NB4 (cell line): Measurements from ENCODE around the gene LYRM7.

Experiments
- CTCF ChIP-seq: IDR thresholded peaks from one replicate; pipeline ENCODE4 v1.5.1; 2012; ENCODE audit warnings: low read depth, low read length
- POLR2A ChIP-seq: IDR thresholded peaks from 2 replicates; pipeline ENCODE4 v1.6.1; 2011; ENCODE audit warnings: mild to moderate bottlenecking; ENCODE audit not compliant: insufficient read length; ENCODE audit errors: extremely low read depth

- TF ChIP-seq POLR2A, result no peak
- TF ChIP-seq CTCF, result no peak
These were observed 38.4 kb downstream of the LYRM7 start for GRCh38 chr5:131209175-131209505.
